ENCODE measurements around the gene MTMR3. TPM values are rescaled to one million over a fixed set of nuclear protein-coding genes. Genes with fewer than 3 reads are reported as not detected.

Gene MTMR3
- total and polyA plus RNA-seq, 2 donors (not counting 1 experiment from before 2014, with no cell fraction given): 31.7 to 67.8 TPM

DNA sequence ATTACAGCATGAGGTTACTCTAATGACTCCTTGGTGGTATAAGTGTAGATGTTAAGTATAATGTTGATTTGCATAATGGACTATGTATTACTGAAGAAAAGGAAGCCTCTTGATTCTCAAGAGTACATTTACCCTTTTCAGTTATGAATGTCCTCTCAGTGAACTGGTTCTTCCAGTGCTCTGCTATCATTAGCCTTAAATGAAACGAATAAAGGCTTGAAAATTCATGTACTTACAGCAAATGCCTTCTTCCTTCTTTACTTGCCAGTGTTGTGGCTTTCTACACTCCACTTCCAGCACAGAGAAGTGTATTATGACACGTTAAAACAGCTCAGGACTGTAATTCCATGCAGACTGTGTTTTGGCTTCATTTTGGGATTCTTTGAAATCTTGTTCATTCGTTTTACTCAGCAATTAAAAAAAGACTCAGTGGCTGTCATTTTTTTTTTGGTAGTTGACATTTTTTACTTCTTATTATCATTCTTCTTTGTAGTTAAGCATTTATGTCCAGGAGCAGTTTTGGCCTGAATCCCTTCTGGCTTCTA, 96.9 kb downstream of the MTMR3 start:
- Mint-ChIP-seq H3K4me1 (no peaks in the 10 kb centered on the region), H3K9me3 (ENCODE audit: insufficient read depth) (no peaks in the 10 kb centered on the region), H3K27me3 (no peaks in the 10 kb centered on the region), H3K4me3 (no peak overlapping the region), H3K27ac (no peak overlapping the region)
- no peak for ATAC-seq (ENCODE audit: low read depth)
- intact Hi-C loops (cut with micrococcal nuclease): no loop called here
- no peaks in the 10 kb centered on the region for H3K4me1 ChIP-seq (ENCODE audit: control insufficient read depth in 2 of 2, insufficient read depth in 2 of 2, low read length in 2 of 2)
- CTCF ChIA-PET: no interaction called here
- H3K9me3 ChIP-seq (ENCODE audit: control extremely low read depth in 1 of 3, control insufficient read depth in 2 of 3, insufficient read depth in 1 of 3, low read length in 2 of 3): no peaks in the 10 kb centered on the region
- no peak overlapping the region for H3K4me2 ChIP-seq (replicated peaks; ENCODE audit: low read depth, low read length, poor library complexity, severe bottlenecking)
- H3K27ac ChIP-seq (ENCODE audit: low read length in 2 of 2): no peak overlapping the region
- POLR2A ChIA-PET: no interaction called here
- DNase-seq: no peak
- no peaks in the 10 kb centered on the region for H3K27me3 ChIP-seq (replicated peaks in 1 of 4; ENCODE audit: control extremely low read depth in 1 of 4, control insufficient read depth in 3 of 4, insufficient read depth in 4 of 4, low read length in 3 of 4)
- H4K20me1 ChIP-seq (ENCODE audit: control insufficient read depth, insufficient read depth, low read length, poor library complexity, severe bottlenecking): no peaks in the 10 kb centered on the region
- no peak overlapping the region for H3K9ac ChIP-seq (ENCODE audit: low read length)
- TF ChIP-seq, protein P1, sequence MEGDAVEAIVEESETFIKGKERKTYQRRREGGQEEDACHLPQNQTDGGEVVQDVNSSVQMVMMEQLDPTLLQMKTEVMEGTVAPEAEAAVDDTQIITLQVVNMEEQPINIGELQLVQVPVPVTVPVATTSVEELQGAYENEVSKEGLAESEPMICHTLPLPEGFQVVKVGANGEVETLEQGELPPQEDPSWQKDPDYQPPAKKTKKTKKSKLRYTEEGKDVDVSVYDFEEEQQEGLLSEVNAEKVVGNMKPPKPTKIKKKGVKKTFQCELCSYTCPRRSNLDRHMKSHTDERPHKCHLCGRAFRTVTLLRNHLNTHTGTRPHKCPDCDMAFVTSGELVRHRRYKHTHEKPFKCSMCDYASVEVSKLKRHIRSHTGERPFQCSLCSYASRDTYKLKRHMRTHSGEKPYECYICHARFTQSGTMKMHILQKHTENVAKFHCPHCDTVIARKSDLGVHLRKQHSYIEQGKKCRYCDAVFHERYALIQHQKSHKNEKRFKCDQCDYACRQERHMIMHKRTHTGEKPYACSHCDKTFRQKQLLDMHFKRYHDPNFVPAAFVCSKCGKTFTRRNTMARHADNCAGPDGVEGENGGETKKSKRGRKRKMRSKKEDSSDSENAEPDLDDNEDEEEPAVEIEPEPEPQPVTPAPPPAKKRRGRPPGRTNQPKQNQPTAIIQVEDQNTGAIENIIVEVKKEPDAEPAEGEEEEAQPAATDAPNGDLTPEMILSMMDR (IDR thresholded peaks at IDR 0.05): no peak
- TF ChIP-seq EZH2 (IDR thresholded peaks at IDR 0.05; ENCODE audit: borderline replicate concordance, insufficient read depth, low read depth, low read length, poor library complexity, severe bottlenecking): no peak
- H3K4me3 ChIP-seq (ENCODE audit: control extremely low read depth in 1 of 5, extremely low read depth in 1 of 5, insufficient read depth in 1 of 5, low read depth in 2 of 5, low read length in 4 of 5): no peak overlapping the region
- peaks cover 5 to 34% of the 10 kb centered on the region in 2 experiments for H3K36me3 ChIP-seq (replicated peaks in 1 of 2; ENCODE audit: control extremely low read depth in 1 of 2, control insufficient read depth in 1 of 2, extremely low read depth in 1 of 2, insufficient read depth in 2 of 2, low read length in 1 of 2)
- 100% methylated on average over 1 of the region's 3 CpGs for WGBS (ENCODE audit: insufficient coverage)
- H3K79me2 ChIP-seq (ENCODE audit: control insufficient read depth, insufficient read depth, low read length): no peaks in the 10 kb centered on the region
- H2AFZ ChIP-seq (ENCODE audit: insufficient read depth, low read depth, low read length, poor library complexity, severe bottlenecking): no peak overlapping the region

DNA sequence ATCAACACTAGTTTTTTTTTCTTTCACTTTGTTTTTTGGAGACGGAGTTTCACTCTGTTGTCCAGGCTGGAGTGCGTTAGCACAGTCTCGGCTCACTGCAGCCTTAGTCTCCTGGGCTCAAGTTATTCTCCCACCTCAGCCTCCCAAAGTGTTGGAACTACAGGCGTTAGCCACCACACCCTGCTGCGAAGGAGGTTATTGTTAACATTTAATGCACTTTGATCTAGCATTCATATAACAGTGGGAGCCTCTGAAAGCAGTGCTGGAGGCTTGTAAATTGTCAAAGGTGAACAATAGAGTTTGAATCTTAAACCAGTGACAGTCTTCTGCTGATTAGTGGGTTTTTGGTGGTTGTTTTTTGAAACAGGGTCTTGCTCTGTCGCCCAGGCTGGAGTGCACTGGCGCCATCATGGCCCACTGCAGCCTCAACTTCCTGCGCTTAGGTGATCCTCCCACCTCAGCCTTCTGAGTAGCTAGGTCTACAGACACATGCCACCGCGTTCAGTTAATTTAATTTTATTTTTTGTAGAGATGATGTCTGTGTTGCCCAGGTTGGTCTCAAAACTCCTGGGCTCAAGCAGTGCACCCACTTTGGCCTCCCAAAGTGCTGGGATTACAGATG, 100.4 kb downstream of the MTMR3 start:
- no peak for ATAC-seq (ENCODE audit: low read depth)
- Histone ChIP-seq H3K27me3 (replicated peaks in 1 of 4; ENCODE audit: control extremely low read depth in 1 of 4, control insufficient read depth in 3 of 4, insufficient read depth in 4 of 4, low read length in 3 of 4) (no peaks in the 10 kb centered on the region), H3K36me3 (replicated peaks in 1 of 2; ENCODE audit: control extremely low read depth in 1 of 2, control insufficient read depth in 1 of 2, extremely low read depth in 1 of 2, insufficient read depth in 2 of 2, low read length in 1 of 2) (peaks cover 5 to 53% of the 10 kb centered on the region in 2 experiments), H3K4me2 (replicated peaks; ENCODE audit: low read depth, low read length, poor library complexity, severe bottlenecking) (no peak overlapping the region), H3K27ac (ENCODE audit: low read length in 2 of 2) (no peak overlapping the region), H2AFZ (ENCODE audit: insufficient read depth, low read depth, low read length, poor library complexity, severe bottlenecking) (no peak overlapping the region), H4K20me1 (ENCODE audit: control insufficient read depth, insufficient read depth, low read length, poor library complexity, severe bottlenecking) (no peaks in the 10 kb centered on the region), H3K79me2 (ENCODE audit: control insufficient read depth, insufficient read depth, low read length) (no peaks in the 10 kb centered on the region), H3K4me3 (ENCODE audit: control extremely low read depth in 1 of 5, extremely low read depth in 1 of 5, insufficient read depth in 1 of 5, low read depth in 2 of 5, low read length in 4 of 5) (no peak overlapping the region), H3K9me3 (ENCODE audit: control extremely low read depth in 1 of 3, control insufficient read depth in 2 of 3, insufficient read depth in 1 of 3, low read length in 2 of 3) (no peaks in the 10 kb centered on the region), H3K9ac (ENCODE audit: low read length) (no peak overlapping the region), H3K4me1 (ENCODE audit: control insufficient read depth in 2 of 2, insufficient read depth in 2 of 2, low read length in 2 of 2) (no peaks in the 10 kb centered on the region)
- Mint-ChIP-seq H3K4me1 (no peaks in the 10 kb centered on the region), H3K9me3 (ENCODE audit: insufficient read depth) (no peaks in the 10 kb centered on the region), H3K27me3 (no peaks in the 10 kb centered on the region), H3K4me3 (no peak overlapping the region), H3K27ac (no peak overlapping the region)
- intact Hi-C loops (cut with micrococcal nuclease): no loop called here
- CTCF ChIA-PET: no interaction called here
- TF ChIP-seq, protein P1 (IDR thresholded peaks at IDR 0.05): no peak
- TF ChIP-seq EZH2 (IDR thresholded peaks at IDR 0.05; ENCODE audit: borderline replicate concordance, insufficient read depth, low read depth, low read length, poor library complexity, severe bottlenecking): no peak
- WGBS (ENCODE audit: insufficient coverage): no CpG with 5 or more reads among the region's 10 CpGs
- DNase-seq: no peak
- POLR2A ChIA-PET: no interaction called here
